EL (cell line): Measurements from ENCODE around the gene KIFC3.
"Not testable (repeated sequence)": the region's sequence is repeated elsewhere in the genome, so short reads cannot be mapped to it uniquely, and the experiment has no call there.

ENCODE experiments used
- DNase-seq: peaks from one replicate; pipeline ENCODE4 v3.0.0-alpha.2; 2016

KIFC3 gene

DNA sequence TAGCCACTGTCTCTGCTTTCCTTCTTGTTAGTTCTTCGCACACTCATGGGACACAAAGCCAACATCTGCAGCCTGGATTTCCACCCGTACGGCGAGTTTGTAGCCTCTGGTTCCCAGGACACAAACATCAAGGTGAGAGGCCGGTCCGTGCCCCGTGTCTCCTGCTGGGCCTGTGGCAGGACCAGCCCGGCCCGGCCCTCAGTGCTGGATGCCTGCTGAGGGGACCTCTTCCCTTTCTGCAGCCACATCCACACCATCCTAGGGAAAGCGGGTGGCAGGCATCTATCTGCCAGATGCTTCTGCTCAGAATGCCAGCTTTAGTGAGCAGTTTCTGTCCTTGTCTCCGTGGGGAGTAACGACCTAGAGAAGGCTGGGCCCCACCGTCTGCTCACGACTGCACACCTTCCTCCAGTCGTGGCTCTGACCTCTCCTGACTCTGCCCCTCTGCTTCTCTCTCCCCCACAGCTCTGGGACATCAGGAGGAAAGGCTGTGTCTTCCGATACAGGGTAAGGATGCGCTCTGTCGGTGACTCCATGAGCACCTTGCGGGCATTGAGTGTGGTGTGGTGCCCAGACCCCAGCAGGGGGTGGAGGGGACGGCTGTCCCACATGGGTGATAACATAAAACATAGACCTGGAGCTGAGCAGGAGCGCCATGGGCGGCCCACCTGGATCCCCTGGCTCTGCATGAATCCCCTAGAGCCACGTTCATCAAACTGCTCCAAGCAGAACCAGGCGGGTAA lies 51.3 kb downstream of the KIFC3 start:
- DNase-seq = no peak

DNA sequence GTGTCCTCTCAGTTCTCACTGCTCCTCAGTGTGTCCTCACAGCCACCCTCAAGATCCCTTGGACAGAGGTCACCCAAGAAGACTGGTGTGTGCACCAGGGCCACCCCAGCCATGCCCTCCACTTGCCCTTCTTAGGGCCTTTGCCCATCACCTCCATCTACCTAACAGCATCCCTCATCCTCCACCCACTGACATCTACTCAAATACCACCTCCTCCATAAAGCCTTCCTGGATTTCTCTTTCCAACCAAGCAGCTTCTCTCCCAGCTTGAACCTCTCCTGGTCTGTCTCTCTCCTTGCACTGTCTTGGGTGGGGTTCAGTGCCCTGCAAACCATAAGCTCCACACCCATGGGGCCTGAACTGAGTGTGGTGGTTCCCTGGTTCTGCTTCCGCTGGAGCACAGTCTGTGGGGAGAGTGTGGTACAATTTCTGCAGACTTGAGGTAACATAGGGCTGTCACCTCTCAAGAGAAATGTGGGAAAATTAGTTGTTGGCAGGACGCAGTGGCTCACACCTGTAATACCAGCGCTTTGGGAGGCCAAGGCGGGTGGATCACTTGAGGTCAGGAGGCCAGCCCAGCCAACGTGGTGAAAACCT lies 52.3 kb downstream of the KIFC3 start:
- no peak for DNase-seq

- DNase-seq = no peak
Observed at GRCh38 chr16:57749101-57749692, 53.1 kb downstream of the KIFC3 start.

DNA sequence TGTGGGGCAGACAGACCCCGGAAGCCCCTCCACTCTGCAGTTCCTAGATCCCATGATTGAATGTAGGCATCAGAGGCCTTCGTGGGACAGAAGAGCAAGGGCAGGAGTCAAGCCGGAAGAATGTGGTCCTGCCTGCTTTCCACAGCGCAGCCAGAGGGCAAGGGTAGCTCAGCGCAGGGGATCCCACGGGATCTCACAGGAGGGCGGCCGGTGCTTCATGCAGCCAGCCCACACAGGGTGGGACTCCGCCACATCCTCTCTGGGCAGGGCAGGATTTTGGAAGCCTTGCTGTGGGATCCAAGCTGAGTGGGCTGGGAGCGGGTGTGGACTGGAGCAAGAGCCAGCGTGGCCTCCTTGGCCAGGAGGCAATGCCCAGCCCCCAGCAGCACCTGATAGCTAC lies 53.7 kb downstream of the KIFC3 start:
- no peak for DNase-seq

DNA sequence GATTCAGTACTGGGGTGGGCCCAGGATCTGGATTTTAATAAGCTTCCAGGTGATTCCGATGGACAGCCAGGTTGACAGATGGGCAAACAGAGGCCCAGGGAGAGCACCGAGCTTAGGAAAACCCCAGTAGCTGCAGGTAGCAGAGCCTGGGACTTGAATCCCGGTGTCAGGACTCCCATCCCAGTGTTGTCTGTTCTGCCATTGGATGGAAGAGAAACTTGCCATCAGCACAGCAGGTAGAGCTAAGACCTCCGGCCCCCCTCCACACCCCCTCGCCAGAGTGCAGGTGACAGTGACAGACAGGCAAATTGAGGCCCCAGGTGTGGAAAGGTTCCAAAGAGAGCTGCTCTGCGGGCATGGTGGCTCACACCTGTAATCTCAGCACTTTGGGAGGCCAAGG lies 54.3 kb downstream of the KIFC3 start:
- DNase-seq = no peak

- DNase-seq = no peak
Observed at GRCh38 chr16:57747496-57747895, 54.8 kb downstream of the KIFC3 start.

DNA sequence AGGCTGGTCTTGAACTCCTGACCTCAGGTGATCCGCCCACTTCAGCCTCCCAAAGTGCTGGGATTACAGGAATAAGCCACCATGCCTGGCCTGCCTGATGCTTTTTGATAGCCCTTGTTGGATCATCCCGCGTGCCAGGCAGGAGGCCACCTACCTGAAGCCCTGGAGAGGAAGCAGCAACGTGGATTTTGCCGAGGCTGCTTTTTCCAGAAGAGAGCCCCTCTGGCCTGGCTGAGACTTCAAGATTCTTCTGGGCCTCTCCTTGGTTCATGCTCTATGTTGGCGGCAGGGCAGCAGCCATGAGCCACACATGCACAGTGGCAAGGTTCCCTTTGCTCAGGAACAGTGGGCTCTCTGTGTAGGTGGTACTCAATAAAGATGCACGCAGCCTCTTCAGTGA lies 55.2 kb downstream of the KIFC3 start:
- no peak for DNase-seq

- DNase-seq = not testable (repeated sequence)
Observed at GRCh38 chr16:57746316-57746715, 56.0 kb downstream of the KIFC3 start.

- DNase-seq = no peak
Observed at GRCh38 chr16:57745768-57746167, 56.5 kb downstream of the KIFC3 start.

- DNase-seq = no peak
Observed at GRCh38 chr16:57744642-57744903, 57.7 kb downstream of the KIFC3 start.

- DNase-seq = no peak
Observed at GRCh38 chr16:57743886-57744641, 58.2 kb downstream of the KIFC3 start.

DNA sequence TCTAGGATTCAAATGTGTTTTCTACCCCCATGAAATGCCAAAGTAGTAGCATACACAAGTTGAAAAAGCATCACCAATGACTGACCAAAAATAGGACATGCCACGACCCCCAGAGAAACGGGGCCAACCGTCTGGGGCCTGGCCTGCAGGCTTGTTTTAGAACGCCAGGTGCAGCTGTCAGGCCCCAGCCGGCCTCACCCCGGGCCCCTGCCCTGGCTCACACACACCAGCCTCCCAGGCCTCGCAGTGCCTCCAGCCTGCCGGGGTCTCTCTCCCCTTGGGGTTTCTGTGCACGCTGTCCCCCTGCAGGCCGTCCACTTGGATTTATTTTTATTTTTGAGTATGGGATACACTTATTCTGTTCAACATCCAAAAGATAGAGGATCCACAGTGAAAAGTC lies 58.8 kb downstream of the KIFC3 start:
- DNase-seq = no peak

- no peak for DNase-seq
Observed at GRCh38 chr16:57742543-57742942, 59.7 kb downstream of the KIFC3 start.

GRCh38 chr16:57741660-57742191 lies 60.6 kb downstream of the KIFC3 start:
- no peak for DNase-seq

- DNase-seq = no peak
Observed at GRCh38 chr16:57740423-57741071, 61.7 kb downstream of the KIFC3 start.

- DNase-seq = no peak
Observed at GRCh38 chr16:57739756-57740422, 62.4 kb downstream of the KIFC3 start.

DNA sequence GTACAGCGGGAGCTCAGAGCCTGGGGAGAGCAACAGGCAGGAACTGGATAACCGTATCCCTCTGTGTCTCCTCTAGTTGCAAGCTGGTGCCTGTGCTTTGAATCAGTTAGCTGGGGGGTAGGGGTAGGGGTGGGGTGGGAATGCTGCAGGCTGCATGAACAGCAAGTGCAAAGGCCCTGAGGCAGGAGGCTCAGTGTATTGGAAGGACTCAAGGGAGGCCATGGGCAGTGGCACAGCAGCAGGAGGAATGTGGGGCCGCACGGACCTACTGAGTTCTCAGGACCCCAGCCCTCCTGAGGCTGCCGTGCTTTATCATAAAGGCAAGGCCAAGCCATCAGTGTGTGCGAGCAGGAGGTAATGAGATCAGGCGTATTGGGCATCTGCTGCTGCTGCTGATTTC lies 63.4 kb downstream of the KIFC3 start:
- no peak for DNase-seq

- DNase-seq = peak; percentile 82
Observed at GRCh38 chr16:57736419-57737351, 65.6 kb downstream of the KIFC3 start.

DNA sequence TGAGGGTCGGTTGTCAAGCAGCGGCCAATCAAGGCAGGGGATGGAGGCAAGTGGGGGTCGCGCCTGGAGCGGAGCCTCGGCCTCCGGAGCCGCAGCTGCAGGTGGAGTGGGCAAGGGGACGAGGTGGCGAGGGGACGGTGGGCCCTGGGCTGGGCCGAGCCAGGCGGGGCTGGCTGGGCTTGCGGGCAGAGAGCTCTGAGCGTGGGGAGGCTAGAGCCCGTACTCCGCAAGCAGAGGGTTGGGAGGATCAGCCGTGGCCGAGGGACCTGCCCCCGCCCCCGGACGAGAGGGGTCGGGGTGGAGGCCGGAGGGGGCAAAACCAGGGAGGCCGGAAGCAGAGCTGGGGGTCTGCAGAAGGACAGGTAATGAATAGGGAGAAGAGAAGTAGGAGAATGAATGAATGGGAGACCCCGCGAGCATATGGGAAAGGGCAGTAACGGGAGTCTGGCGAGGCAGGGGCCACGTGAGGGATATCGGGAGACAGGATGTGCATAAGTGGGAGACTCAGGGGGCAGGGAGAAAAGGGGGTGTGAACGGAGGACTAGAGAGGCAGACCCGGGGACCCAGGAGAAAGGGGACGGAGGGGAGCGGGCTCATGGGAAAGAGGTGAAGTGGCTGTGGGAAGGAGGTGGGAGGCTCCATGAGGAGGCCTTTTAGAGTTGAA lies 66.4 kb downstream of the KIFC3 start, which contains the start of gene KATNB1:
KATNB1 (plus strand) TSS at position 16 of the 664 bp plus-strand sequence. CDS start 1,474 bp downstream, outside the sequence.
- DNase-seq = no peak

GRCh38 chr16:57734925-57735754 lies 67.2 kb downstream of the KIFC3 start:
- DNase-seq = peak; percentile 100
